ENCODE data around the gene ANKRD17.

The ANKRD17 gene

GRCh38 chr4:73066445-73066844, 192.2 kb downstream of the ANKRD17 start:
- no peak for DNase-seq (ENCODE audit: extremely low read depth in 1 of 2, low read depth in 1 of 2)

- no peak for DNase-seq (ENCODE audit: extremely low read depth in 1 of 2, low read depth in 1 of 2)
Measured at GRCh38 chr4:73064536-73064935, 194.1 kb downstream of the ANKRD17 start.

- no peak for DNase-seq (ENCODE audit: extremely low read depth in 1 of 2, low read depth in 1 of 2)
Measured at GRCh38 chr4:73055241-73055897, 203.2 kb downstream of the ANKRD17 start.

- no peak for DNase-seq (ENCODE audit: extremely low read depth in 1 of 2, low read depth in 1 of 2)
Measured at GRCh38 chr4:73053974-73054480, 204.6 kb downstream of the ANKRD17 start.

- no peak for DNase-seq (ENCODE audit: extremely low read depth in 1 of 2, low read depth in 1 of 2)
Measured at GRCh38 chr4:73053076-73053475, 205.5 kb downstream of the ANKRD17 start.

GRCh38 chr4:73051625-73052024, 207.0 kb downstream of the ANKRD17 start:
- no peak for DNase-seq (ENCODE audit: extremely low read depth in 1 of 2, low read depth in 1 of 2)

GRCh38 chr4:73045879-73046278, 212.7 kb downstream of the ANKRD17 start:
- DNase-seq (ENCODE audit: extremely low read depth in 1 of 2, low read depth in 1 of 2), result no peak

GRCh38 chr4:73037057-73037456, 221.5 kb downstream of the ANKRD17 start:
- DNase-seq (ENCODE audit: extremely low read depth in 1 of 2, low read depth in 1 of 2), result no peak

GRCh38 chr4:73036123-73036522, 222.5 kb downstream of the ANKRD17 start:
- DNase-seq (ENCODE audit: extremely low read depth in 1 of 2, low read depth in 1 of 2), result no peak

GRCh38 chr4:73034896-73035295, 223.7 kb downstream of the ANKRD17 start:
- DNase-seq (ENCODE audit: extremely low read depth in 1 of 2, low read depth in 1 of 2), result no peak

- DNase-seq (ENCODE audit: extremely low read depth in 1 of 2, low read depth in 1 of 2), result no peak
Measured at GRCh38 chr4:73028621-73029020, 230.0 kb downstream of the ANKRD17 start.
